ENCODE results near the gene RAB7A.

- TF ChIP-seq CTCF (IDR thresholded peaks at IDR 0.05; ENCODE audit: insufficient read depth, low read depth, low read length) (no peak), EZH2 (IDR thresholded peaks at IDR 0.05; ENCODE audit: insufficient read depth, low read length) (no peak)
Observed at GRCh38 chr3:128820252-128820839, 94.4 kb downstream of the RAB7A start.

Measured in astrocyte (in vitro differentiated cells and primary cell).